ENCODE results near the gene VWDE. TPM values are rescaled to one million over a fixed set of nuclear protein-coding genes. Genes with fewer than 3 reads are reported as not detected.

VWDE gene
- total and polyA plus RNA-seq, 2 of the 13 experiments (the other 11 are each of a cell fraction or from before 2014, with no cell fraction given), result 0.12 to 0.27 TPM

DNA sequence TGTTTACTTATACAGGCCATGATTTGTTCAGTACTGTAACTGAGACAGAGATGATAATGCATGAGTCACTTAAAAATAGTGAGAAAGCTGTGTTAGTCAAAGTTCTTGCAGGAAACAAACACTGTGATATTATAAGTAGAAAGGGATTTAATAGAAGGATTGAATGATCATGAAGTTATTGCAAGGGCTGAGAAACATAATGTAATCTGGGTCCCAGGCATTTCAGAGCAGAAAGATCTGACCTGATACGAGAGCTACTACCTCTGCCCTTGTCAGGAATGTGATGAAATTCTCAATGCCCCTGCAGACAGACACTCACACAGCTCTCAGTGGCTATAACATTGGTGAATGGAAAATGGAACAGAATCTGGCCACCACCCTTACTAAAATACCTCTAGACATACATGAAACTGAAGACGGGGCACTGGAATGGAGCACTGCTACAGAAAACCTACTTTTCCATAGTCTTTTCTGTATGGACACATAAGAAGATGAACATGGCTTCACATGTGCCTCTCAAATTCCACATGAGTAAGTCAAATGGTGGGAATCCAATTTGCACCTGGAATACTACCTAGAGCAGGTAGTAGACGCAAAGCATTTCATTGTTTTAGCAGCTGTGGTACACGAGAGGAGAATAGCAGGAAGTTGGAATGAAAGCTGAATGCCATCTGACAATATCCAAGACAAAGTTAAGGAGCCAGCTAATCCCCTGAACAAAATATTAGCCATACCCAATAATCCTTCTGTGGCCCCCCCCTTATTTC, 19.1 kb upstream of the VWDE start:
- ChIA-PET CTCF (ENCODE audit: low intra/inter-chr PET ratio, low total read pairs) (no interaction called here), POLR2A (no interaction called here)
- H3K4me3 ChIP-seq (replicated peaks in 1 of 3; ENCODE audit: insufficient read depth in 1 of 3, low read depth in 2 of 3, low read length in 3 of 3), result no peak overlapping the region
- no peaks in the 10 kb centered on the region for H3K9me3 ChIP-seq (ENCODE audit: low read length)
- ATAC-seq, result no peak
- WGBS (ENCODE audit: low lambda C conversion rate), result 16% methylated on average over 4 of the region's 4 CpGs
- H3K27me3 ChIP-seq (ENCODE audit: control insufficient read depth in 1 of 2, insufficient read depth in 2 of 2, low read length in 2 of 2), result peaks cover 0 to 1% of the 10 kb centered on the region in 2 experiments; a peak in 1 of 5 replicates
- no peaks in the 10 kb centered on the region for H3K4me1 ChIP-seq (ENCODE audit: insufficient read depth, low read length)
- no peaks in the 10 kb centered on the region for H3K36me3 ChIP-seq (replicated peaks in 1 of 2; ENCODE audit: control insufficient read depth in 1 of 2, insufficient read depth in 2 of 2, low read length in 2 of 2)
- no peak overlapping the region for H3K9ac ChIP-seq (ENCODE audit: insufficient read depth, low read depth, low read length)
- H3K79me2 ChIP-seq (ENCODE audit: insufficient read depth, low read length), result no peaks in the 10 kb centered on the region
- H3K4me2 ChIP-seq (ENCODE audit: low read depth, low read length), result no peak overlapping the region
- in situ Hi-C loops (cut with HindIII; ENCODE audit: extremely low pct_ligation_motif_present, low pct_unique_long_range_greater_than_20kb), result no loop called here
- intact Hi-C loops (cut with micrococcal nuclease; ENCODE audit: unreplicated experiment), result no loop called here
- no peak for DNase-seq (ENCODE audit: low spot score)
- no peak overlapping the region for H2AFZ ChIP-seq (ENCODE audit: low read length)
- FAIRE-seq, result no peak
- no peak overlapping the region for H3K27ac ChIP-seq (ENCODE audit: extremely low read length, insufficient read depth, low read length)
- BruUV-seq (replicated peaks), result no TSS peak
- H4K20me1 ChIP-seq (ENCODE audit: insufficient read depth, low read length), result no peaks in the 10 kb centered on the region
- no peak for TF ChIP-seq ZNF607 (CRISPR knock-in tag; IDR thresholded peaks at IDR 0.05; ENCODE audit: borderline replicate concordance)
- TF ChIP-seq, protein P1, sequence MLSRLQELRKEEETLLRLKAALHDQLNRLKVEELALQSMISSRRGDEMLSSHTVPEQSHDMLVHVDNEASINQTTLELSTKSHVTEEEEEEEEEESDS (CRISPR knock-in tag; IDR thresholded peaks at IDR 0.05; ENCODE audit: borderline replicate concordance), result no peak
- no peak for TF ChIP-seq SRSF1 (optimal IDR thresholded peaks at IDR 0.05; ENCODE audit: low read depth, low read length)

DNA sequence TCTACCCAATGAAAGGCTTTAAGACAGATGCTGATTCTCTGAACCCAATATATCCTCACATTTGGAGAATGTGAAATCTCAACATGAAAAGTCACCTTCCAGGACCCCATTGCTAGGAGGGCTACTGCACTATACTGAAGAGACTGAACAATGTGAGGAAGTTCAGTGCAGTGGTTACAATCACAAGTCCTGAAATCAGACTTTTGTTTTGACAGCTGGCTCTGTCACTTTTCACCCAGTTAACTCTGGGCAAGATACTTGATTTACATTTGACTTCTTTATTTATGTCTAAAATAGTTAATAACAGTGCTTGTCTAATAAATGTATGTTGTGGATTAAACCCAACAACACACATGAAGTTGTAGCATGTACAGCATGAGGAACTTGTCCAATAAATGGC, 14.8 kb upstream of the VWDE start:
- ATAC-seq (no peak), FAIRE-seq (no peak), DNase-seq (ENCODE audit: low spot score) (no peak)
- ChIA-PET CTCF (ENCODE audit: low intra/inter-chr PET ratio, low total read pairs) (no interaction called here), POLR2A (no interaction called here)
- Histone ChIP-seq H2AFZ (ENCODE audit: low read length) (no peak overlapping the region), H3K79me2 (ENCODE audit: insufficient read depth, low read length) (no peaks in the 10 kb centered on the region), H3K4me2 (ENCODE audit: low read depth, low read length) (no peak overlapping the region), H3K27ac (ENCODE audit: extremely low read length, insufficient read depth, low read length) (no peak overlapping the region), H3K4me3 (replicated peaks in 1 of 3; ENCODE audit: insufficient read depth in 1 of 3, low read depth in 2 of 3, low read length in 3 of 3) (no peak overlapping the region), H3K9me3 (ENCODE audit: low read length) (no peaks in the 10 kb centered on the region), H4K20me1 (ENCODE audit: insufficient read depth, low read length) (no peaks in the 10 kb centered on the region), H3K4me1 (ENCODE audit: insufficient read depth, low read length) (no peaks in the 10 kb centered on the region), H3K27me3 (ENCODE audit: control insufficient read depth in 1 of 2, insufficient read depth in 2 of 2, low read length in 2 of 2) (peaks cover 0 to 1% of the 10 kb centered on the region in 2 experiments; a peak in 1 of 5 replicates), H3K36me3 (replicated peaks in 1 of 2; ENCODE audit: control insufficient read depth in 1 of 2, insufficient read depth in 2 of 2, low read length in 2 of 2) (no peaks in the 10 kb centered on the region), H3K9ac (ENCODE audit: insufficient read depth, low read depth, low read length) (no peak overlapping the region)
- intact Hi-C loops (cut with micrococcal nuclease; ENCODE audit: unreplicated experiment) (no loop called here), in situ Hi-C loops (cut with HindIII; ENCODE audit: extremely low pct_ligation_motif_present, low pct_unique_long_range_greater_than_20kb) (no loop called here)
- no TSS peak for BruUV-seq (replicated peaks)
- TF ChIP-seq ZSCAN22 (CRISPR knock-in tag; IDR thresholded peaks at IDR 0.05) (no peak), IRX3 (CRISPR knock-in tag; IDR thresholded peaks at IDR 0.05; ENCODE audit: borderline replicate concordance, low read depth) (no peak), KLF16 (CRISPR knock-in tag; IDR thresholded peaks at IDR 0.05) (no peak), ZNF878 (CRISPR knock-in tag; IDR thresholded peaks at IDR 0.05) (no peak), ATF7 (IDR thresholded peaks at IDR 0.05) (no peak), ATF7 (CRISPR knock-in tag; IDR thresholded peaks at IDR 0.05) (no peak), SIX4 (CRISPR knock-in tag; IDR thresholded peaks at IDR 0.05) (no peak), NFYB (CRISPR knock-in tag; IDR thresholded peaks at IDR 0.05) (no peak)
- TF ChIP-seq, protein P2, sequence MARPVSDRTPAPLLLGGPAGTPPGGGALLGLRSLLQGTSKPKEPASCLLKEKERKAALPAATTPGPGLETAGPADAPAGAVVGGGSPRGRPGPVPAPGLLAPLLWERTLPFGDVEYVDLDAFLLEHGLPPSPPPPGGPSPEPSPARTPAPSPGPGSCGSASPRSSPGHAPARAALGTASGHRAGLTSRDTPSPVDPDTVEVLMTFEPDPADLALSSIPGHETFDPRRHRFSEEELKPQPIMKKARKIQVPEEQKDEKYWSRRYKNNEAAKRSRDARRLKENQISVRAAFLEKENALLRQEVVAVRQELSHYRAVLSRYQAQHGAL (CRISPR knock-in tag; IDR thresholded peaks at IDR 0.05; ENCODE audit: not compliant biosample characterization), result no peak

Data from HepG2 (cell line).